ENCODE data around the gene PODXL.
"Not testable (repeated sequence)": the region's sequence is repeated elsewhere in the genome, so short reads cannot be mapped to it uniquely, and the experiment has no call there.

PODXL gene

DNA sequence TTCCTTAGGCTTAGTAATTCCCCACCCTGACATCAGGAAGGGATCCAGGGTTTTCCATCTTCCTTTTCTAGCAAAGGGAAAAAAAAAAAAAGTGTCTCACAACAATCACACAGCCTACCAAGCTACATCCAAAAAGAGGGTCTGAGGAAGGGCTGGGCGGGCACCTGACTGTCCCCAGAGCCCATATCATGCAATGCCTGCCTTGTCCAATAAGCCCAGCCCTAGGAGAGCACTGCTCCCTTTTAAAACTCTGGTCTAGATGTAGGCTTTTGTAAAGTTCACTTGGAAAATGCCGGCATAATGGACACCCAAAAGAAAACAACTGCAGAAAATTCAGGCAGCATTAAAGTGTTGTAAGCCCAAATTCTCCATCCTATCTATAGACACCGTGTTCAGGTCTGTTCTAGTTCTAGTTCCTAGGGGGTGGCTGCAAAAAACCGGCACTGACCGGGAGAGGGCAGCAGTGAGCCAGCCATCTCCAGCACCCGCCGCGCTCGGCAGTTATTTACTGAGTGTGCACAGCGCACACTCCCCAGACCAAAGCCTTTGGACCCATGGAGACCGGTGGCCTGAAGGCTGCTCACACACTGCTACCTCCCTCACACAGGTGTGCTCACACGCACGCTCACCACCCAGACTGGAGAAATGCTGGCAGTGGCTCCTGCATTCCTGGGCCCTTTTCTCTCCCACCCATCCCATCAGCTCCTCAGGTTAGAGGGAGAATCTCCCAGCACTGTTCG is 48.7 kb downstream of the PODXL start:
- peak; percentile 56 for DNase-seq

- DNase-seq: no peak
These were observed 49.8 kb downstream of the PODXL start for GRCh38 chr7:131506597-131506996.

DNA sequence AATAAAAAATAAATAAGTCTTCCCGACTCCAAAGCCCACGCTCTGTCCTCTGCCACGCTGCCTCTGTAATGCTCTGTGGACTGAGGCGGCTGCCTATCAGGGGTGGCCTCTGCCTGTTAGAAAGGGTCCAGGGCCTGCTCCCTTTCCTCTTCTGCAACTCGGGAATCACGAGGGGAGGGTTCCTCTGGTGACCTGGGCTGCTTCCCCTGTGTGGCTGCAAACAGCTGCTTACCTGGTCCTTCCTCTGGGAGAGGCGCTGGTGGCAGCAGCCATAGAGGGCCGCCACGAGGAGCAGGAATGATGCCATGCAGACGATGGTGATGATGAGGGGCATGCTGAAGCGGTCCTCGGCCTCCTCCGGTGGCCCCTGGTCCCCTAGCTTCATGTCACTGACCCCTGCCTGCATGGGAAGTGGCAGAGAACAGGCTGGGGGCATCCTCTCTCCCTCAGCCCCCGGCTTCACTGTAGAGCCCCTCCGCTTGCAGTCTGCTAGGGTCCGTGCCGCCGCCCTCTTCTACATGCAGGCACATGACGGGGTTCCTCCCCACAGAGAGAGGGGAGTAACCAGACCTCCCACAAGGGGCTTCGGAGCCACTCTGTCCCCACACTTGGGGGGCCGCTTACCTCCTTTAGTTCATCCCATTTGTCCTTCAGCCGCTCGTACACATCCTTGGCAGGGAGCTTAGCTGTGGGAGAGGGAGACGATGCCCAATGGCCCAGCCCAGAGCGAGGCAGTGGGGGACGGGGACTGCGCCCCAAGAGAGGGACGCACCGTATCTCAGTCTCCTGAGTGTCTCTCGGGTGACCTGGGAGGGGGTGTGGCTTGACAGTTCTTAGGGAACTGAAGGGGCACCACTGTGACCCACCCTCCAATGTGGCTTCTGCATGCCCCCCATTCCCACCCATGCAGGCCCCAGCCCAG is 50.5 kb downstream of the PODXL start:
- DNase-seq: no peak

DNA sequence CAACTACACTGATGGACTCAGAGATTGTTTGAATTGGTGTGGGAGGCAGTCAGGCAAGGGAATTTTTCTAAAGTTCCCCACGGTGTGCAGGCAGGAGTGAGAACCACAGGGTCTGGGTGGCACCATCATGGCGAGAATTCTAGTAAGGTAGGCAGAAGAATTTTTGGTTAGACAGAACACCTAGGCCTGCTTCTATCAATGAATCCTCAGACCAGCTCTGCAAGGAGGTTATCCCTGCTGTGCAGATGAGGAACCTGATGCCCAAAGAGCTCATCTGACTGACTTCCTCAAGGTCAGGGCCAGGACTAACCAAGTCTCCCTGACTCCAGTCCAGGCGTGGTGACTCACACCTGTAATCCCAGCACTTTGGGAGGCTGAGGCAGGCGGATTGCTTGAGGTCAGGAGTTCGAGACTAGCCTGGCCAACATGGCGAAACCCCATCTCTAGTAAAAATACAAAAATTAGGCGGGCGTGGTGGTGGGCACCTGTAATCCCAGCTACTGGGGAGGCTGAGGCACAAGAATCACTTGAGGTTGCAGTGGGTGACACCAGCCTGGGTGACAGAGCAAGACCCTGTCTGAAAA is 51.3 kb downstream of the PODXL start:
- not testable (repeated sequence) for DNase-seq

DNA sequence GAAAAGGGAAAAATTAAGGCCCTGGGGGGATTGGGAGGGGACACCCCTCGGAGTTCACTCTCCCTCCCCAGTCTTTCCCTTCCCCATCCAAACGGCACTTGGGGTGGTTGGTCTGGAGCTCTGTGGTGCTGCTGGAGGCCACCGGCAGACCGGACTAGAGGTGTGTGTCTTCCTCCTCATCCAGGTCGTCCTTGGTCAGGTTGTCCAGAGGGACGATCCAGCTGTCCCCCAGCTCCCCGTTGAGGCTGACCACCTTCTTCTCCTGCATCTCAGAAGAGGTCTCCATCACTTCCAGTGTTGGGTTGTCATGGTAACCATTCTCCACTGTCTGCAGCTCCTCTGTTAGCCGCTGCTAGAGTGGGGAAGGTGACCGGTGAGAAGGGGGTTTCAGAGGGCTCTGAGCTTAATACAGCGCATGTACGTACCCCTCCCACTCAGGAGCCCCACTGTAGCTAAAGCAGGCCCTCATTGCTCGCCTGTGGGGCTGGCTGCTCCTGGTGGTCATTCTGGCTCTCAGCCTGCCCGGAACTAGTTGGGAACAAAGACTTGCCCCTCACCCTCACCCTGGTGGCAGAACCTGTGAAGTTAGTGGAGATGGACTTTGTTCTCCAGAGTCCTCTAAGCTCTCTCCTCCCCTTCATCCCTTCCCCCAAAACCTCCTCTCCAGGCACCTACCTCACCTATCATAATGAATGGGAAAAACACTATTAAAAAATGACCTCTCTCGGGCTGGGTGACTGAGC is 52.1 kb downstream of the PODXL start:
- DNase-seq: no peak

GRCh38 chr7:131503639-131504038 is 52.8 kb downstream of the PODXL start:
- DNase-seq: no peak

GRCh38 chr7:131502810-131503508 is 53.5 kb downstream of the PODXL start:
- DNase-seq: no peak

- DNase-seq: no peak
These were observed 54.3 kb downstream of the PODXL start for GRCh38 chr7:131501930-131502685.

DNA sequence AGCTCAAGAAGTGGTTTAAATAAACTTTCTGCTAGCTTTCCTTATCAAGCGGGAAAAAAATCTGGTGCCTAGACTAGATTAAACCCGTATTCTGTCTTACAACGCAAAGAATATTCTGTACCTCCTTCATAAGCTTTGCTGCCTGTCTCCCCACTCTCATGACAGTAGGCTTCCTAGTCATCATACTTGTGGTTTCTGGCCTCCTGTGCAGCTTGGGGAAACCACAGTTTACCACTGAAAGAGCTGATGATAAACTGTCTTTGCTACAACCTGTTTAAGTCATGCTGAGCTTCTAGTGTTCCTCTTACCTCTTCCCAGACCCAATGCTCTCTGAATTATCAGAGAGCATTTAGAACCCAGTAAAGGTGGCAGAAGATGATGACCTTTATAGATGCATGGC is 55.0 kb downstream of the PODXL start:
- DNase-seq: no peak

DNA sequence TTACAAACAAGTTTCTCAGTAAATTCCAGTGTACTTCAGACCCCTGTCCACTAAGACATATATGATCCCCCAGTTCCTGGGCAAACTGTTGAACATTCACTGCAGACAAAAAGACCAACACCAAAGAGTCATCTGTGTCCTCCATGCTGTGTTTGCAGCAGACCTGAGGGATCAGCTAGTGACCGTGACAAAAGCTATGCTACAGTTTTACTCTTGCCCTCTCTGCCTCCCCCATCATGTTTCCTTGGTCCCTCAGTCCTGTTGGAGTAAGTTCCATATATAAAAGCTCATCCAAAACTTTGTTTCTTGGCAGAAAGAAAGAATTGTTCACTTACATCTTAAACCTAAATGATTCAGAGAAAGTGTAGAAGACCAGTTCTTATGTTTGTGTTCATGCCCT is 56.1 kb downstream of the PODXL start:
- no peak for DNase-seq

GRCh38 chr7:131499801-131500200 is 56.6 kb downstream of the PODXL start:
- DNase-seq: no peak

DNA sequence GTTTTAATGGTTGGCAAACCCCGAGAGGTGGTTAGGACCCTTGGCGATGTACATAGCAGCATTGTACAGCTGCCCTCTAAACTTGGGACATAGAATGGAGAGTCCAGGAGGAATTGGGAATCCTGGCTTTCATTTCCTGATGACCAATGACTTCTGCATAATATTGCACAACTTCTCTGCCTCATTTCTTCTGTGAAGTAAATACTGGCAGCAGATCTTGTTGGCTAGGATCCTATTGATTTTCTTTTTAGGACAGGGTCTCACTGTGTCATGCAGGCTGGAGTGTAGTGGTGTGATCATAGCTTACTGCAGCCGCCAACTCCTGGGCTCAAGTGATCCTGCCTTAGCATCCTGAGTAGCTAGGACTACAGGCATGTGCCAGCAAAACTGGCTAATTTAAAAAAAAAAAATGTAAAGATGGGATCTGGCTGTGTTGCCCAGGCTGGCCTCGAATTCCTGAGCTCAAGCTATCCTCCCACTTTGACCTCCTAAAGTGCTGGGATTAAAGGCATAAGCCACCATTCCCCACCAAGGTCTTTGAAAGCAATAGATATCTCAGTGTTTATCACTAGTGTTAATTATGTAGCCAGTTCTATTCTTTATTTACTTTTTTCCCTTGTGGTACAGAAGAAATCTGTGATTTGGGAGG is 58.1 kb downstream of the PODXL start:
- DNase-seq: no peak

DNA sequence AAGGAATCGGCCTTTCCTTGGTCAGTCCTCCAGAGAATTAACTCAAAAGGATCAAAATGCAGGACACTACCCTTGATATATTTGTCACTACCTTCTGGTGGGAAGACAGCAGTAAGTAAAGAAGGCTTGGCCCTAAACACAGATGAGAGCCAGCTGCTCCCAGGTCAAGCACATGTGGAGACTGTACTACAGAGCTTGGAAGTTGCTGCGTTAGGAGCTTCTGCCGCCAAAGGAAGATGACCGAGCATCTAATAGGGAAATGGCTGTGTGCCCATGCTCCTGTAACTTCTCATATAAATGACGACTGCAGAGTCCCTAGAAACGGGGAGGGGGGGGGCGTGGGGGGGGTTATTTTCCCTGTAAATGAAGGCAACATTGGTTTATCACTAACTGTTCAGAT is 59.0 kb downstream of the PODXL start:
- DNase-seq: no peak

DNA sequence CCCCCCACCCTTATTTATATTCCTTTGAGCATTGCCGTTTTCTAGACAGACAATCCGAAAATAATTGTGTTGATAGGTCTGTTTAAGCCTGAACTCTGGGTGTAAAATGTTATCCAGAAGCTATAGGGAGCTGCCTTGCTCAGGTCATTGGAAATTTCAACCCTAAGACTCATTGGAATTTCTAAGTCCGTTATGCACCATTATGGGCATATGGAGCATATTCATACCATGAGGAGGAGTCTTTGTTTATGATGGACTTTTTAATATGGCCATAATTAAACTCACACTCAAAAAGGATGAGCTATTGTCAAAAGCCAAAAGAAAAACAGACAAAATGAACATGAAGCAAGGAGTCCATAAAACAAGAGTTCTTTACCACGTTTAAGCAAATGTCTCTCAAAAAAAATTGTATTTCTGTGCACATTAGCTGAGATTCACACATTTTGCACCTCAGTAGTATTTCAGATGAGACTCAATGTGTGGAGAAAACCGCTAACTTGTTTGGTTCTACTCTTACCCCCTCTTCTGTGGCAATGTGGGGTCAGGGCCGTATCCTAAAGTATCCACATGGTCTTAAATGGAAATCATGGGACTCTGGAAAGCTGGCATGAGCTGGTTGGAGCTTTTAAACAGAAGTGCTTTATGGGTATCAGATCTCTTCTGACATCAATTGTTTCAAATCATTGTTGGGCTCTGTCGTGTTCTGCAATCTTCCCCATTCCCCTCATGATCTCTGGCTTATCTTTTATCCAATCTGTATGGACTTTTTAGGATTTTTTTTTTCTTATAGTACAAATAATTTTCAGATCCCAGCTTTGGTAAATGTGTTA is 60.5 kb downstream of the PODXL start:
- no peak for DNase-seq

GRCh38 chr7:131494182-131494581 is 62.2 kb downstream of the PODXL start:
- no peak for DNase-seq

- no peak for DNase-seq
These were observed 62.8 kb downstream of the PODXL start for GRCh38 chr7:131493581-131493980.

DNA sequence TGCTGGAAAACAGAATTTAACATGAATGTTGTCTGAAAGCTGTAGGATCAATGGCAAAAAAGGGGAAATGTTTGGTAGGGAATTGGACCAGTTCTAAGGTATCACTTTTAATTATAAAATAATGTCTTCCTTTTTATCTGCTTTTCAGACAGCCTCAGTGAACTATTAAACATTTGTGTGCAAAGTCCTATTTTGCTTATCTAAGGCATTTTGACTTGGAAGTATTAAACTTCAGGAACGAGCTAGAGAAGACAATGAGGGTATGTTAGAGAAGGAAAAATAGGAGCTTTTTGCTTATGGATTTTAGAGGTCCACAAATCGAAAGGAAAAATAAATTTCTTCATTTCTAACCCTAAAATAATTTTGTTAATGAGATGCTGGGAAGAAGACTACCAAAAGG is 63.3 kb downstream of the PODXL start:
- no peak for DNase-seq

DNA sequence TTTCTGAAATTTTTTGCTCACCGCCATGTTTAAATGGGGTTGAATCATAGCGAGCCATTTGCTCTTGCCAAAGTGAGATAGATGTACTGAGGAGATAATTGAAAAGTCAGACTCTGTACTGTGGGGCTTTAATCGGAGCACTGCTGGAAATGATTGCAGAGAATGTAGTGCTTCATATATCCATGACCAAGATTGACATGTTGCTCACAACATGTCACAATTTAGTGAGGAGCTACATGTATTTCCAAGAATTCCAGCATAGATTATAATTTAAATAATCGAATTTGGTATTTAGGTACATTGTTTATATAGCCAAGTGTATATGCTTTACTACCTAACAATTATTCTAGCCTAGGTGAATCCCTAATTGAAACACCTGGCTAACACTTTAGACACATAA is 66.5 kb downstream of the PODXL start:
- DNase-seq: no peak

DNA sequence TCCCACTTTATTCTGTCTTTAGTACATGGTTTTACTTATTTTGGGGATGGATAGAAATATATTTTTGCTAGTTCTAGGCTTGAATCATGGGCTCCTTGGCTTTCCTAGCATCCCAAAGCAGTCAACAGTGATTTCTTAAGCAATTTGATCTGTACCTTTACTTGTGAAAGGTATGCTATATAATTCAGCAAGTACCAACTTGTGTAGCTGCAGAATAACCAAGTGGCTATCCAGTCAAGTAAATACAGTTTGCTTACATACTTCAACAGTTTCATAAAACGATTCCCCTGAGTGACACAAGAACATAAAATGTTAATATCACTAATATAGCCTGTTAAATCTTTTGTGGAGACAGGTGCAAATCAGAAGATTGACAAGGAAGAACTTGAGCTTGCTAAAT is 67.2 kb downstream of the PODXL start:
- DNase-seq: no peak

GRCh38 chr7:131488361-131488760 is 68.1 kb downstream of the PODXL start:
- DNase-seq: no peak
